Mesangial cell (primary cell): ENCODE measurements around the gene LCE4A. TPM values are rescaled to one million over a fixed set of nuclear protein-coding genes. Genes with fewer than 3 reads are reported as not detected.

ENCODE experiments used
- total RNA-seq: library from RNA; depleted of rRNA; stranded (reverse); fragments of >200 nt; gene quantifications from 2 replicates; pipeline ENCODE4 v1.2.3, GENCODE V29; 2015

Gene LCE4A
- not detected in 2 replicates for total RNA-seq

DNA sequence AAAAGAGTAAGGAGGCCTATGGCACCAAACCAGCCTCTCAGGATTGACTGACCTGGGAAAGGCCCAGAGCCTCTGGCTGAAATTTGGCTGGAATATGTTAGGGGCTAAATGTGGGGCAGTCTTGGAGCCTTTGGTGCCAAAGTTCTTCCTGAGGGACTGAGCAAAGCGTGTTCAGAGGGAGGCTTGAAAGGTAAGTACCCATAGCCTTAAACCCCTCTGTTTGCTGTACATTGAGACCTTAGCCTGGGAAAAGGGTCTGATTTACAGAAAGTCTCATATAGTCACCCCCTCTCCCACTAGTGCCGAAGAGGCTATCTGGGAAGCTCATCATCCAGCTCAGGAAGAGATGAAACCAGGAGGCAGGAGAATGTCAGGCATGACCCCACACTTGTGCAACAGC, at the start of gene LCE4A:
TSS of gene LCE4A (plus strand) at position 301 of the 400 bp plus-strand sequence. CDS start 916 bp downstream, outside the sequence.

GRCh38 chr1:152663098-152663497, 44.9 kb upstream of the LCE4A start, which contains the start of gene LCE2D:
TSS of gene LCE2D (plus strand) at chr1:152663380. CDS start at chr1:152664106, 726 bp downstream.

DNA sequence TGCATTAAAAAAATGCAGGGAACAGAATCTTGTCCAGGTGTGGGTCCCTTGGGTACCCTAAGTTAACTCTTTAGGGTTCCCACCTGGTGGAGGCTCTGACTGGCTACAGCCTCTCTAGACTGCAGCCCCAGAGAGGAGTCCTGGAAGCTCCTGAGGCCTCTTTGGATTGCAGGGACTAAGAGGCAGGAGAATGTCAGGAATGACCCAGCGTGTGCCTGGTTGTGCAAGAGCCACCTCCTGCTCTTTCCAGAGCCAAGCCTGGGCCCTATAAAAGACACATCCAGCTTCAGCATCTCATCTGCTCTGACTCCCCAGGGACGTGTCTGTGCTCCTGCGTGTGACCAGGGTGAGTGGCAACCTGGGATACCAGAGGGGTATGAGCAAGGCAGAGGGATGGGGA, 33.0 kb upstream of the LCE4A start, which contains the start of gene LCE2C:
TSS of gene LCE2C (plus strand) at position 297 of the 400 bp plus-strand sequence. CDS start 737 bp downstream, outside the sequence.

DNA sequence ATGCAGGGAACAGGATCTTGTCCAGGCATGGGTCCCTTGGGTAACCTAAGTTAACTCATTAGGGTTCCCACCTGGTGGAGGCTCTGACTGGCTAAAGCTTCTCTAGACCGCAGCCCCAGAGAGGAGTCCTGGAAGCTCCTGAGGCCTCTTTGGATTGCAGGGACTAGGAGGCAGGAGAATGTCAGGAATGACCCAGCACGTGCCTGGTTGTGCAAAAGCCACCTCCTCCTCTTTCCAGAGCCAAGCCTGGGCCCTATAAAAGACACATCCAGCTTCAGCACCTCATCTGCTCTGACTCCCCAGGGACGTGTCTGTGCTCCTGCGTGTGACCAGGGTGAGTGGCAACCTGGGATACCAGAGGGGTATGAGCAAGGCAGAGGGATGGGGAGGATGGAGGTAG, 22.1 kb upstream of the LCE4A start, which contains the start of gene LCE2B:
TSS of gene LCE2B (plus strand) at position 301 of the 400 bp plus-strand sequence. CDS start 721 bp downstream, outside the sequence.

GRCh38 chr1:152697701-152698600, 10.0 kb upstream of the LCE4A start, which contains the start of gene LCE2A:
TSS of gene LCE2A (plus strand) at chr1:152698345. CDS start at chr1:152698902, 557 bp downstream.

GRCh38 chr1:152757747-152758146, 49.8 kb downstream of the LCE4A start, which contains the start of gene KPRP:
TSS of gene KPRP (plus strand) at chr1:152758025. CDS start at chr1:152759589, 1,564 bp downstream.

Other genes starting within 250 kb of the LCE4A start
- gene LCE5A, start 197.4 kb upstream of the LCE4A start, total RNA-seq, result not detected in 2 replicates
- gene CRCT1, start 193.7 kb upstream of the LCE4A start, total RNA-seq, result not detected in 2 replicates
- not detected in 2 replicates for gene LCE3E, start 141.4 kb upstream of the LCE4A start, total RNA-seq
- not detected in 2 replicates for gene LCE3D, start 127.6 kb upstream of the LCE4A start, total RNA-seq
- not detected in 2 replicates for gene LCE3C, start 107.9 kb upstream of the LCE4A start, total RNA-seq
- not detected in 2 replicates for gene LCE3B, start 94.3 kb upstream of the LCE4A start, total RNA-seq
- not detected in 2 replicates for gene LCE3A, start 85.1 kb upstream of the LCE4A start, total RNA-seq
- not detected in 2 replicates for gene LCE2D, start 44.8 kb upstream of the LCE4A start, total RNA-seq
- gene LCE2C, start 32.9 kb upstream of the LCE4A start, total RNA-seq, result not detected in 2 replicates
- not detected in 2 replicates for gene LCE2B, start 22.0 kb upstream of the LCE4A start, total RNA-seq
- not detected in 2 replicates for gene LCE2A, start 9.8 kb upstream of the LCE4A start, total RNA-seq
- gene KPRP, start 49.9 kb downstream of the LCE4A start, total RNA-seq, result not detected in 2 replicates
- gene LCE1F, start 67.0 kb downstream of the LCE4A start, total RNA-seq, result not detected in 2 replicates
- gene LCE1E, start 78.1 kb downstream of the LCE4A start, total RNA-seq, result not detected in 2 replicates
- gene LCE1D, start 88.6 kb downstream of the LCE4A start, total RNA-seq, result not detected in 2 replicates
- not detected in 2 replicates for gene LCE1C, start 98.5 kb downstream of the LCE4A start, total RNA-seq
- not detected in 2 replicates for gene LCE1B, start 103.8 kb downstream of the LCE4A start, total RNA-seq
- not detected in 2 replicates for gene LCE1A, start 119.3 kb downstream of the LCE4A start, total RNA-seq
- gene LCE6A, start 134.7 kb downstream of the LCE4A start, total RNA-seq, result not detected in 2 replicates
- gene LCE7A, start 151.8 kb downstream of the LCE4A start, total RNA-seq, result not detected in 2 replicates
- gene SMCP, start 170.2 kb downstream of the LCE4A start, total RNA-seq, result not detected in 2 replicates
- not detected in 2 replicates for gene IVL, start 200.4 kb downstream of the LCE4A start, total RNA-seq
- gene SPRR5, start 239.0 kb downstream of the LCE4A start, total RNA-seq, result not detected in 2 replicates